Measurements from ENCODE around the gene ANXA7.

The ANXA7 gene

GRCh38 chr10:73413528-73414229, at the start of gene ANXA7:
Gene ANXA7, minus strand, starts transcription at chr10:73414058. Its CDS starts 13,202 bp downstream, at chr10:73400856.
- peak; percentile 97 for DNase-seq

- DNase-seq, result no peak
These were observed 47.0 kb upstream of the ANXA7 start for GRCh38 chr10:73460897-73461296.

- DNase-seq, result no peak
These were observed 45.9 kb upstream of the ANXA7 start for GRCh38 chr10:73459683-73460314.

- no peak for DNase-seq
These were observed 42.5 kb upstream of the ANXA7 start for GRCh38 chr10:73456187-73456890.

GRCh38 chr10:73449113-73449512, 35.3 kb upstream of the ANXA7 start:
- DNase-seq, result no peak

- DNase-seq, result no peak
These were observed 34.5 kb upstream of the ANXA7 start for GRCh38 chr10:73448384-73448783.

- no peak for DNase-seq
These were observed 33.1 kb upstream of the ANXA7 start for GRCh38 chr10:73446926-73447325.

- DNase-seq, result no peak
These were observed 30.6 kb upstream of the ANXA7 start for GRCh38 chr10:73444457-73444856.

- no peak for DNase-seq
These were observed 25.9 kb upstream of the ANXA7 start for GRCh38 chr10:73439605-73440312.

- no peak for DNase-seq
These were observed 25.2 kb upstream of the ANXA7 start for GRCh38 chr10:73439055-73439454.

GRCh38 chr10:73433538-73433867, 19.6 kb upstream of the ANXA7 start, which contains the start of gene MSS51:
Gene MSS51, minus strand, starts transcription at chr10:73433561. Its CDS starts 5,277 bp downstream, at chr10:73428284.
- no peak for DNase-seq

GRCh38 chr10:73432646-73433537, 19.0 kb upstream of the ANXA7 start:
- no peak for DNase-seq

- DNase-seq, result no peak
These were observed 12.5 kb upstream of the ANXA7 start for GRCh38 chr10:73426318-73426717.

- DNase-seq, result no peak
These were observed 10.6 kb upstream of the ANXA7 start for GRCh38 chr10:73424478-73424877.

- DNase-seq, result no peak
These were observed 9.5 kb upstream of the ANXA7 start for GRCh38 chr10:73423309-73423708.

- DNase-seq, result no peak
These were observed 2.7 kb upstream of the ANXA7 start for GRCh38 chr10:73416571-73416970.

GRCh38 chr10:73414230-73414945, 530 bp upstream of the ANXA7 start:
- DNase-seq, result no peak

GRCh38 chr10:73413108-73413527, 740 bp downstream of the ANXA7 start:
- no peak for DNase-seq

- no peak for DNase-seq
These were observed 3.0 kb downstream of the ANXA7 start for GRCh38 chr10:73410897-73411296.

- DNase-seq, result no peak
These were observed 4.8 kb downstream of the ANXA7 start for GRCh38 chr10:73408978-73409521.

- DNase-seq, result no peak
These were observed 5.8 kb downstream of the ANXA7 start for GRCh38 chr10:73408061-73408460.
